HG03354 (cell line): ENCODE measurements around the gene SF3A1.

Experiments
- ATAC-seq: cut with Tn5 transposase; IDR thresholded peaks from one replicate; pipeline ENCODE4 v1.9.1; 2021; ENCODE audit warnings: mild to moderate bottlenecking; ENCODE audit not compliant: unreplicated experiment, poor library complexity, severe bottlenecking

The SF3A1 gene

GRCh38 chr22:30386960-30387827, 30.5 kb upstream of the SF3A1 start, which contains the start of gene RNF215:
Gene RNF215 (minus strand): TSS chr22:30387411. CDS start chr22:30387313, 98 bp downstream.
- ATAC-seq: peak; percentile 69

- ATAC-seq: no peak
Observed at GRCh38 chr22:30386608-30386959, 29.9 kb upstream of the SF3A1 start.

GRCh38 chr22:30385942-30386341, 29.2 kb upstream of the SF3A1 start:
- no peak for ATAC-seq

- ATAC-seq: no peak
Observed at GRCh38 chr22:30383061-30383460, 26.4 kb upstream of the SF3A1 start.

GRCh38 chr22:30382340-30382739, 25.6 kb upstream of the SF3A1 start:
- no peak for ATAC-seq

GRCh38 chr22:30381264-30381663, 24.6 kb upstream of the SF3A1 start:
- no peak for ATAC-seq

GRCh38 chr22:30380011-30380410, 23.3 kb upstream of the SF3A1 start:
- no peak for ATAC-seq

- no peak for ATAC-seq
Observed at GRCh38 chr22:30375312-30375849, 18.7 kb upstream of the SF3A1 start.

GRCh38 chr22:30373331-30374325, 16.9 kb upstream of the SF3A1 start:
- ATAC-seq: no peak

- no peak for ATAC-seq
Observed at GRCh38 chr22:30372915-30373314, 16.2 kb upstream of the SF3A1 start.

GRCh38 chr22:30371981-30372380, 15.3 kb upstream of the SF3A1 start:
- no peak for ATAC-seq

GRCh38 chr22:30371321-30371720, 14.6 kb upstream of the SF3A1 start:
- ATAC-seq: no peak

GRCh38 chr22:30370641-30371230, 14.0 kb upstream of the SF3A1 start:
- ATAC-seq: no peak

- no peak for ATAC-seq
Observed at GRCh38 chr22:30368420-30368819, 11.7 kb upstream of the SF3A1 start.

- ATAC-seq: no peak
Observed at GRCh38 chr22:30365891-30366290, 9.2 kb upstream of the SF3A1 start.

- ATAC-seq: no peak
Observed at GRCh38 chr22:30362651-30363281, 6.1 kb upstream of the SF3A1 start.

- no peak for ATAC-seq
Observed at GRCh38 chr22:30361916-30362650, 5.4 kb upstream of the SF3A1 start.

GRCh38 chr22:30358541-30358940, 1.8 kb upstream of the SF3A1 start:
- ATAC-seq: no peak
